Liver (tissue), 9 donors: ENCODE results near the gene PCSK6. TPM values are rescaled to one million over a fixed set of nuclear protein-coding genes. Genes with fewer than 3 reads are reported as not detected.

Experiments used
- DNase-seq: peaks from one replicate; pipeline ENCODE4 v3.0.0-alpha.2; 2017; ENCODE audit warnings: low spot score
- H3K27ac ChIP-seq, 2 donors: one replicate each; pipeline ENCODE4 v1.7.0; 2013; ENCODE audit warnings: inconsistent platforms in 2 of 2, low read length in 2 of 2, control low read depth in 1 of 2, low read depth in 1 of 2, mild to moderate bottlenecking in 1 of 2
- H3K27me3 ChIP-seq, 4 donors: one replicate each; pipeline versions ENCODE4 v1.6.1 to v1.7.0; 2013; ENCODE audit warnings: low read length in 3 of 4, inconsistent platforms in 1 of 4, mild to moderate bottlenecking in 1 of 4, moderate library complexity in 1 of 4; ENCODE audit not compliant: control insufficient read depth in 4 of 4, insufficient read depth in 4 of 4
- H3K36me3 ChIP-seq, 4 donors: one replicate each; pipeline versions ENCODE4 v1.6.1 to v1.7.0; 2013; ENCODE audit warnings: low read length in 3 of 4, mild to moderate bottlenecking in 3 of 4, low read depth in 1 of 4, moderate library complexity in 1 of 4; ENCODE audit not compliant: control insufficient read depth in 4 of 4, insufficient read depth in 3 of 4
- H3K4me1 ChIP-seq, 4 donors: one replicate each; pipeline versions ENCODE4 v1.6.1 to v1.7.0; 2013; ENCODE audit warnings: low read length in 3 of 4, mild to moderate bottlenecking in 3 of 4, moderate library complexity in 1 of 4; ENCODE audit not compliant: control insufficient read depth in 4 of 4, insufficient read depth in 4 of 4
- H3K4me3 ChIP-seq, 3 donors: one replicate each; pipeline versions ENCODE4 v1.6.1 to v1.7.0; 2013; ENCODE audit warnings: low read length in 3 of 3, control low read depth in 1 of 3, low read depth in 1 of 3, mild to moderate bottlenecking in 1 of 3
- H3K9ac ChIP-seq, 2 donors: one replicate each; pipeline ENCODE4 v1.7.0; 2013; ENCODE audit warnings: low read length in 2 of 2, mild to moderate bottlenecking in 2 of 2, moderate library complexity in 2 of 2, control low read depth in 1 of 2, low read depth in 1 of 2
- H3K9me3 ChIP-seq, 4 donors: one replicate each; pipeline versions ENCODE4 v1.6.1 to v1.7.0; 2013; ENCODE audit warnings: low read length in 3 of 4; ENCODE audit not compliant: control insufficient read depth in 4 of 4
- CTCF ChIP-seq: fragments of 150-350 bp; IDR thresholded peaks from 2 replicates; pipeline ENCODE4 v1.5.1; 2017; ENCODE audit warnings: improper control_type of control experiment, low read depth, low read length; ENCODE audit not compliant: missing input control
- EGR1 ChIP-seq, 2 donors: IDR thresholded peaks; 2 replicates each; pipeline ENCODE4 v1.6.1; 2016 to 2018; ENCODE audit warnings: antibody characterized with exemption in 2 of 2, low read depth in 2 of 2
- FOXA1 ChIP-seq: IDR thresholded peaks from 2 replicates; pipeline ENCODE4 v1.6.1; 2016; ENCODE audit warnings: antibody characterized with exemption
- HNF4A ChIP-seq, 2 donors: conservative IDR thresholded peaks; 2 replicates each; pipeline ENCODE4 v1.6.1; 2016; ENCODE audit warnings: antibody characterized with exemption in 2 of 2, mild to moderate bottlenecking in 2 of 2
- HNF4G ChIP-seq: IDR thresholded peaks from 2 replicates; pipeline ENCODE4 v1.6.1; 2016; ENCODE audit warnings: antibody characterized with exemption
- JUND ChIP-seq, 2 donors: IDR thresholded peaks; 2 replicates each; pipeline ENCODE4 v1.6.1; 2016; ENCODE audit warnings: antibody characterized with exemption in 2 of 2
- MAX ChIP-seq: IDR thresholded peaks from 2 replicates; pipeline ENCODE4 v1.6.1; 2016; ENCODE audit warnings: antibody characterized with exemption
- NR2F2 ChIP-seq: IDR thresholded peaks from 2 replicates; pipeline ENCODE4 v1.6.1; 2016; ENCODE audit warnings: antibody characterized with exemption
- RAD21 ChIP-seq, 2 donors: IDR thresholded peaks; 2 replicates each; pipeline ENCODE4 v1.6.1; 2016; ENCODE audit warnings: antibody characterized with exemption in 2 of 2, mild to moderate bottlenecking in 2 of 2
- REST ChIP-seq: IDR thresholded peaks from 2 replicates; pipeline ENCODE4 v1.6.1; 2016; ENCODE audit warnings: antibody characterized with exemption, mild to moderate bottlenecking
- RXRA ChIP-seq, 2 donors: IDR thresholded peaks; 2 replicates each; pipeline ENCODE4 v1.6.1; 2017 to 2018; ENCODE audit warnings: antibody characterized with exemption in 2 of 2, mild to moderate bottlenecking in 1 of 2
- SP1 ChIP-seq: IDR thresholded peaks from 2 replicates; pipeline ENCODE4 v1.6.1; 2018; ENCODE audit warnings: antibody characterized with exemption, mild to moderate bottlenecking
- YY1 ChIP-seq: IDR thresholded peaks from 2 replicates; pipeline ENCODE4 v1.6.1; 2016; ENCODE audit warnings: antibody characterized with exemption, mild to moderate bottlenecking
- ZBTB33 ChIP-seq: IDR thresholded peaks from 2 replicates; pipeline ENCODE4 v1.6.1; 2016; ENCODE audit warnings: antibody characterized with exemption
- WGBS: extraction: QIAGEN DNeasy Blood & Tissue Kit; methylation state at CpG from one replicate; pipeline ENCODE4 v1.1.7; 2013; 5-methylcytosine and 5-hydroxymethylcytosine counted together
- polyA plus RNA-seq, 2 donors: library from polyadenylated mRNA; stranded (reverse) in 1 of 2; unstranded in 1 of 2; fragments of 200-250 nt in 1 of 2; fragments of >200 nt in 1 of 2; fragmentation: Nextera tagmentation in 1 of 2; extraction: Ambion mirVana in 1 of 2; gene quantifications; one replicate each; pipeline versions ENCODE4 v1.2.1 to v1.2.3, GENCODE V29; 2013 to 2015
- total RNA-seq, 2 donors: library from RNA; depleted of rRNA; stranded (reverse); fragments of >200 nt; gene quantifications; one replicate each; pipeline ENCODE4 v1.2.3, GENCODE V29; 2014
- donor health status: healthy.
- donor health status: healthy.
- donor health status: healthy.
- donor health status: healthy.
- donor health status: healthy.

Gene PCSK6
- total and polyA plus RNA-seq, 4 donors: 94.8 to 398 (median 168) TPM

GRCh38 chr15:101325263-101326025, 164.1 kb downstream of the PCSK6 start:
- Histone ChIP-seq H3K4me1 (peaks cover 2 to 32% (median 18%) of the 10 kb centered on the region in 4 donors), H3K27ac (peak overlapping the region; percentile 66 to 78), H3K9ac (peak overlapping the region in 1 of 2 donors; percentile 24), H3K36me3 (peaks cover 11 to 66% (median 37%) of the 10 kb centered on the region in 4 donors), H3K9me3 (no peaks in the 10 kb centered on the region), H3K27me3 (no peaks in the 10 kb centered on the region), H3K4me3 (no peak overlapping the region)
- 49% methylated on average over 19 of the region's 19 CpGs for WGBS
- TF ChIP-seq EGR1 (IDR thresholded peaks at IDR 0.05; ENCODE audit: low read depth in 2 of 2): no peak
- no peak for TF ChIP-seq CTCF
- no peak for TF ChIP-seq ZBTB33
- TF ChIP-seq MAX: peak; percentile 64
- peak; percentile 88 to 92 for TF ChIP-seq RXRA (IDR thresholded peaks at IDR 0.05)
- TF ChIP-seq RAD21 (IDR thresholded peaks at IDR 0.05): peak; percentile 9 to 26
- TF ChIP-seq YY1: peak; percentile 49
- peak; percentile 47 for TF ChIP-seq NR2F2
- TF ChIP-seq HNF4G: peak; percentile 90
- TF ChIP-seq HNF4A (conservative IDR thresholded peaks at IDR 0.05): peak; percentile 96
- no peak for TF ChIP-seq FOXA1
- TF ChIP-seq SP1: peak; percentile 73
- no peak for TF ChIP-seq REST
- TF ChIP-seq JUND (IDR thresholded peaks at IDR 0.05): peak in 1 of 2 donors; percentile 40
- DNase-seq: no peak
